ENCODE measurements around the gene SENP6. TPM values are rescaled to one million over a fixed set of nuclear protein-coding genes. Genes with fewer than 3 reads are reported as not detected.

SENP6 gene
- total and polyA plus RNA-seq, 9 of the 15 experiments (the other 6 are each of a cell fraction or from before 2014, with no cell fraction given): 11.1 to 79.4 (median 46.8) TPM

DNA sequence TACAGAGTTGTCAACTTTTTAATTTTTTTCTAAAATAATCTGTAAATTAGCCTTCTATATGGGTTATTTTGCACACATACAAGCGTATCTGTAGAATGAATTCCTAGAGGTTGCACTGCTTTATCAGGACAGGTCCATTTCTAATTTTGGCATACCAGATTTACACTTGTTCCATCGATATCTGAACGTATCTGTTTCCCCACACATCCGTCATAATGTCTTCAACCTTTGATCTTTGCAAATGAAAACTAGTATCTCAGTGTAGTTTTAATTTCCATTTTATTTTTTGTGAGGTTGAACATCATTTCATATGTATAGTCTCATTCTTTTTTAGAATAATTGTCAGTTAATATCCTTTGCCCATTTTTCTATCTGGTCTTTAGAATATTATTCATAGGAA is 22.7 kb downstream of the SENP6 start (continued):
- no peak for TF ChIP-seq ZEB2 (IDR thresholded peaks at IDR 0.05)
- TF ChIP-seq ZNF583 (CRISPR knock-in tag; IDR thresholded peaks at IDR 0.05): no peak
- TF ChIP-seq, protein P1, sequence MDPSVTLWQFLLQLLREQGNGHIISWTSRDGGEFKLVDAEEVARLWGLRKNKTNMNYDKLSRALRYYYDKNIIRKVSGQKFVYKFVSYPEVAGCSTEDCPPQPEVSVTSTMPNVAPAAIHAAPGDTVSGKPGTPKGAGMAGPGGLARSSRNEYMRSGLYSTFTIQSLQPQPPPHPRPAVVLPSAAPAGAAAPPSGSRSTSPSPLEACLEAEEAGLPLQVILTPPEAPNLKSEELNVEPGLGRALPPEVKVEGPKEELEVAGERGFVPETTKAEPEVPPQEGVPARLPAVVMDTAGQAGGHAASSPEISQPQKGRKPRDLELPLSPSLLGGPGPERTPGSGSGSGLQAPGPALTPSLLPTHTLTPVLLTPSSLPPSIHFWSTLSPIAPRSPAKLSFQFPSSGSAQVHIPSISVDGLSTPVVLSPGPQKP (CRISPR knock-in tag; IDR thresholded peaks at IDR 0.05): no peak
- TF ChIP-seq, protein P2, sequence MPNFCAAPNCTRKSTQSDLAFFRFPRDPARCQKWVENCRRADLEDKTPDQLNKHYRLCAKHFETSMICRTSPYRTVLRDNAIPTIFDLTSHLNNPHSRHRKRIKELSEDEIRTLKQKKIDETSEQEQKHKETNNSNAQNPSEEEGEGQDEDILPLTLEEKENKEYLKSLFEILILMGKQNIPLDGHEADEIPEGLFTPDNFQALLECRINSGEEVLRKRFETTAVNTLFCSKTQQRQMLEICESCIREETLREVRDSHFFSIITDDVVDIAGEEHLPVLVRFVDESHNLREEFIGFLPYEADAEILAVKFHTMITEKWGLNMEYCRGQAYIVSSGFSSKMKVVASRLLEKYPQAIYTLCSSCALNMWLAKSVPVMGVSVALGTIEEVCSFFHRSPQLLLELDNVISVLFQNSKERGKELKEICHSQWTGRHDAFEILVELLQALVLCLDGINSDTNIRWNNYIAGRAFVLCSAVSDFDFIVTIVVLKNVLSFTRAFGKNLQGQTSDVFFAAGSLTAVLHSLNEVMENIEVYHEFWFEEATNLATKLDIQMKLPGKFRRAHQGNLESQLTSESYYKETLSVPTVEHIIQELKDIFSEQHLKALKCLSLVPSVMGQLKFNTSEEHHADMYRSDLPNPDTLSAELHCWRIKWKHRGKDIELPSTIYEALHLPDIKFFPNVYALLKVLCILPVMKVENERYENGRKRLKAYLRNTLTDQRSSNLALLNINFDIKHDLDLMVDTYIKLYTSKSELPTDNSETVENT (CRISPR knock-in tag; IDR thresholded peaks at IDR 0.05): no peak

GRCh38 chr6:75624988-75625387 is 23.3 kb downstream of the SENP6 start:
- CTCF ChIA-PET (ENCODE audit: low intra/inter-chr PET ratio): no interaction called here
- ATAC-seq (no peak), DNase-seq (ENCODE audit: extremely low read depth in 1 of 4, low spot score in 3 of 4) (no peak), FAIRE-seq (no peak)
- Histone ChIP-seq H3K9me3 (replicated peaks; ENCODE audit: control insufficient read depth, insufficient read depth, low read depth, low read length) (no peaks in the 10 kb centered on the region), H3K79me2 (ENCODE audit: control insufficient read depth, insufficient read depth, low read length) (peaks cover 67% of the 10 kb centered on the region), H3K9me1 (ENCODE audit: control insufficient read depth, insufficient read depth, low read length) (peaks cover 4% of the 10 kb centered on the region), H3K4me1 (replicated peaks in 1 of 2; ENCODE audit: control insufficient read depth in 2 of 2, insufficient read depth in 2 of 2, low read length in 2 of 2) (peaks cover 3 to 14% of the 10 kb centered on the region in 2 experiments; a peak in 4 of 5 replicates), H3K36me3 (ENCODE audit: control insufficient read depth, insufficient read depth, low read length) (peaks cover 39% of the 10 kb centered on the region), H3K4me3 (no peak overlapping the region), H4K20me1 (replicated peaks; ENCODE audit: control insufficient read depth, insufficient read depth, low read length) (peaks cover 8% of the 10 kb centered on the region; the same call in 1 of the 2 replicates), H3K27ac (ENCODE audit: extremely low read depth, low read depth, low read length) (no peak overlapping the region), H3K4me2 (ENCODE audit: insufficient read depth, low read length) (no peak overlapping the region), H2AFZ (ENCODE audit: low read depth, low read length) (no peak overlapping the region), H3K9ac (ENCODE audit: insufficient read depth in 1 of 2, low read depth in 2 of 2, low read length in 2 of 2) (no peak overlapping the region), H3K27me3 (ENCODE audit: control insufficient read depth in 2 of 2, insufficient read depth in 2 of 2, low read length in 2 of 2) (no peaks in the 10 kb centered on the region)
- POLR2A ChIA-PET: interaction anchor here (0.8 kb wide), 1 partner anchor 23 kb away, joined by 3 read pairs; the partner anchor contains the start of gene SENP6
- WGBS (ENCODE audit: insufficient coverage, low coverage, missing lambda C conversion rate): 88% methylated on average over 6 of the region's 7 CpGs
- in situ Hi-C loops (cut with MboI): no loop called here
- no TSS peak for BruUV-seq (replicated peaks)
- intact Hi-C loops (cut with micrococcal nuclease): no loop called here
- TF ChIP-seq POLR2AphosphoS2 (IDR thresholded peaks at IDR 0.05; ENCODE audit: low read length) (no peak), ZNF584 (CRISPR knock-in tag; IDR thresholded peaks at IDR 0.05; ENCODE audit: low read depth) (no peak), POLR2A (conservative IDR thresholded peaks at IDR 0.05) (no peak), CHD4 (IDR thresholded peaks at IDR 0.05; ENCODE audit: insufficient read depth, insufficient replicate concordance, low read depth, low read length, poor library complexity, severe bottlenecking) (no peak), MYC (IDR thresholded peaks at IDR 0.05; ENCODE audit: low read depth, low read length) (no peak), MYC (CRISPR knock-in tag; IDR thresholded peaks at IDR 0.05; ENCODE audit: borderline replicate concordance, low read depth) (no peak), COPS2 (conservative IDR thresholded peaks at IDR 0.05) (no peak), TCF7L2 (IDR thresholded peaks at IDR 0.05; ENCODE audit: low read depth, low read length) (no peak), MCM5 (IDR thresholded peaks at IDR 0.05; ENCODE audit: low read depth) (no peak), TSHZ1 (CRISPR knock-in tag; IDR thresholded peaks at IDR 0.05) (no peak), ZFP36 (IDR thresholded peaks at IDR 0.05; ENCODE audit: low read depth, low read length, partially characterized antibody) (no peak), NR4A1 (CRISPR knock-in tag; IDR thresholded peaks at IDR 0.05) (no peak), NR4A1 (tag; IDR thresholded peaks at IDR 0.05) (no peak)

Data from K562 (cell line).